HFF-Myc (cell line): Measurements from ENCODE around the gene TSGA10IP.

Experiments used
- DNase-seq: peaks from one replicate; pipeline ENCODE4 v3.0.0-alpha.2; 2011; ENCODE audit warnings: low read depth; ENCODE audit errors: extremely low read depth
- H3K4me3 ChIP-seq: replicated peaks from 2 replicates; pipeline ENCODE4 v1.5.1; 2011; ENCODE audit warnings: low read depth, mild to moderate bottlenecking, control low read depth, low read length
- CTCF ChIP-seq: IDR thresholded peaks from 2 replicates; pipeline ENCODE4 v1.5.1; 2012; ENCODE audit warnings: mild to moderate bottlenecking, low read depth, low read length, control low read depth; ENCODE audit errors: missing control alignments

Gene TSGA10IP

GRCh38 chr11:65961267-65962140 lies 16.2 kb downstream of the TSGA10IP start, which contains the start of gene SART1:
SART1 (plus strand) TSS chr11:65961734; CDS start chr11:65961781, 47 bp downstream.
- H3K4me3 ChIP-seq: peak within 1 kb of the TSS; percentile 89
- no peak for TF ChIP-seq CTCF
- peak; percentile 89 for DNase-seq

DNA sequence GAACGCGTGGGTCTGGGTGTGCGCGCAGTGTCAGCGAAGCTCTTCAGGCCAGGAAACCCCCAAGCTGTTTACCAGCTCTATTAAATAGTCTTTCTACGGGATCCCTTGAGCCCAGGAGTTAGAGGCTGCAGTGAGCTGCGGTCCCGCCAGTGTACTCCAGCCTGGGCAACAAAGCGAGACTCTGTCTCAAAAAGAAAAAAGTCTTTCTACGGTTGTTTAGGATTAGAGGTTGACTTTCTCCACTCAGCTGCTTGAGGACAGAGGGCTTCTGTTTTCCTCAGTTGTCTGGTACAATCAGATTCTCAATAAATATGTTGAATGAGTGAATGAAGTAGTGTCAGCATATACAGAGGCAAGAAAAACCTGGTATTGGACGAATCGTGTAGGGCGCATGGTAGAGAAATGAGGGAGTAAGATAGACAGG lies 16.9 kb downstream of the TSGA10IP start:
- H3K4me3 ChIP-seq: peak overlapping the region; percentile 89
- no peak for TF ChIP-seq CTCF
- no peak for DNase-seq

GRCh38 chr11:65964906-65965305 lies 19.6 kb downstream of the TSGA10IP start:
- no peak for TF ChIP-seq CTCF
- DNase-seq: no peak
- H3K4me3 ChIP-seq: no peak overlapping the region

DNA sequence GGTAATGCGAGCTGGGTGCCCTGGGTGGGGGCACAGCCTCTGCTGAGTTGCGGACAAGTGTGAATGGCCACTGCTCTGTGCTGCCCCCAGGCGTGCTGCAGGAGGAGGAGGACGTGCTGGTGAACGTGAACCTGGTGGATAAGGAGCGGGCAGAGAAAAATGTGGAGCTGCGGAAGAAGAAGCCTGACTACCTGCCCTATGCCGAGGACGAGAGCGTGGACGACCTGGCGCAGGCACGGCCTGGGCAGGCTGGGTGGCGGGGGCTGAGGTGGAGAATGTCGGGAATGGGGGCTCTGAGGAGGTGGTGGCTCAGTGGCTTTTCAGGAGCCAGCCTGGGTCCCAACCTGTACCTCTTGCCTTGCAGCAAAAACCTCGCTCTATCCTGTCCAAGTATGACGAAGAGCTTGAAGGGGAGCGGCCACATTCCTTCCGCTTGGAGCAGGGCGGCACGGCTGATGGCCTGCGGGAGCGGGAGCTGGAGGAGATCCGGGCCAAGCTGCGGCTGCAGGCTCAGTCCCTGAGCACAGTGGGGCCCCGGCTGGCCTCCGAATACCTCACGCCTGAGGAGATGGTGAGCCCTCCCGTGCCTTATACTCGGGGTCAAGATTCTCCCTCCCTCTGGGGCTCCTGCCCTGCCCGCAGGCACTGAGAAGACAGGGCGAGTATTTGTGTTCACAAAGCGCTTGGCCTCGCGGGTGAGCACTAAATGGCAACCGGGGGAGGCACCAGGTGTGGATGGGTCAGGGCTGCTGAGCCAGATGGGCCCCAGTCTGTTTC lies 20.9 kb downstream of the TSGA10IP start:
- no peak overlapping the region for H3K4me3 ChIP-seq
- no peak for DNase-seq
- TF ChIP-seq CTCF: no peak

GRCh38 chr11:65967329-65967934 lies 22.2 kb downstream of the TSGA10IP start:
- no peak overlapping the region for H3K4me3 ChIP-seq
- TF ChIP-seq CTCF: no peak
- no peak for DNase-seq

- no peak for DNase-seq
- TF ChIP-seq CTCF: no peak
- H3K4me3 ChIP-seq: no peak overlapping the region
Measured at GRCh38 chr11:65968600-65969482, 23.6 kb downstream of the TSGA10IP start.
